Body of pancreas (tissue), 4 donors: ENCODE measurements around the gene SERPINA12. TPM values are rescaled to one million over a fixed set of nuclear protein-coding genes. Genes with fewer than 3 reads are reported as not detected.

Experiments
- ATAC-seq: fragments of 150-250 bp; one replicate; pipeline ENCODE4 v1.9.1; 2016
- DNase-seq, 4 donors: peaks; one replicate each; pipeline ENCODE4 v3.0.0-alpha.2; 2019
- H3K27ac ChIP-seq, 4 donors: fragments of 200-600 bp; sonication (generic); 1 replicate in 3 of 4; 2 replicates in 1 of 4; pipeline versions ENCODE4 v1.5.1 to v1.6.1; 2016 to 2019; ENCODE audit warnings: mild to moderate bottlenecking in 1 of 4, mixed read lengths in 1 of 4, moderate library complexity in 1 of 4
- H3K27me3 ChIP-seq, 2 donors: fragments of 200-600 bp; sonication (generic); one replicate each; pipeline ENCODE4 v1.6.0; 2016; ENCODE audit warnings: mild to moderate bottlenecking in 1 of 2
- H3K36me3 ChIP-seq, 2 donors: fragments of 200-600 bp; sonication (generic); replicated peaks in 1 of 2; 2 replicates each; pipeline ENCODE4 v1.5.1; 2016; ENCODE audit warnings: low read depth in 2 of 2; ENCODE audit not compliant: insufficient read depth in 1 of 2
- H3K4me1 ChIP-seq: fragments of 200-600 bp; sonication (generic); one replicate; pipeline ENCODE4 v1.6.0; 2016
- H3K4me3 ChIP-seq, 2 donors: fragments of 200-600 bp; sonication (generic); 1 replicate in 1 of 2; 2 replicates in 1 of 2; pipeline ENCODE4 v1.5.1; 2016 to 2019
- H3K9me3 ChIP-seq, 3 donors: fragments of 200-600 bp; sonication (generic); 1 replicate in 2 of 3; 2 replicates in 1 of 3; pipeline ENCODE4 v1.5.1; 2016
- POLR2A ChIP-seq, 3 donors: fragments of 450-650 bp; IDR thresholded peaks; one replicate each; pipeline ENCODE4 v1.6.1; 2016; ENCODE audit warnings: antibody characterized with exemption in 3 of 3, mild to moderate bottlenecking in 2 of 3
- WGBS, 2 donors: methylation state at CpG; one replicate each; pipeline ENCODE4 v1.1.5; 2017; 5-methylcytosine and 5-hydroxymethylcytosine counted together
- intact Hi-C: fragments of 100-400 bp; cut with DNase I; formaldehyde crosslinking; loops from one replicate; pipeline ENCODE4 v1.15.1; 2023
- total RNA-seq, 2 donors: library from RNA; depleted of rRNA; stranded (reverse); fragments of >200 nt; gene quantifications; one replicate each; pipeline ENCODE4 v1.1.0, GENCODE V29; 2016
- TF ChIP-seq, protein P1 (sequence below), 7 experiments: fragments of 450-650 bp in 4 of 7; fragments of 200-600 bp in 3 of 7; sonication (generic) in 3 of 7; IDR thresholded peaks; one replicate each; pipeline ENCODE4 v1.5.1; 2016 to 2019; ENCODE audit warnings: antibody characterized with exemption in 7 of 7

SERPINA12 gene
- total RNA-seq, 2 donors from 2014 or later, result not detected

DNA sequence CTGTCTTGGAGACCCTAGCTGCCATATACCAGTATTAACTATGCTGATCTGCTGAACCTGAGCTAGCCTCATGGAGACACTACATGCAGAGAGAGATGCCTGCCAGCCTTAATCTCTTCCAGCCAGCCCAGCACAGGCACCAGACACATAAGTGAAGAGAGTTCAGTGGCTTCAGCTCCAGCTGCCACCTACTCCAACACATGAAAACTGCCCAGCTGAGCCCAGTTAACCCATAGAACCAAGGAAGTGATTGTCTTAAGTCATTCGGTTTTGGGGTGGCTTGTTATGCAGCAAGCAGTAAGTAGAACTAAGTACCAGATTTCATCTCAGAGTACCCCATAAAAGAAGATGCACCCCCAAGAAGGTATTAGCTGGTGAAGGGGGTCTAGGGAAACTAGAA, 64.3 kb downstream of the SERPINA12 start:
- TF ChIP-seq POLR2A (IDR thresholded peaks at IDR 0.05), result no peak
- TF ChIP-seq, protein P1, sequence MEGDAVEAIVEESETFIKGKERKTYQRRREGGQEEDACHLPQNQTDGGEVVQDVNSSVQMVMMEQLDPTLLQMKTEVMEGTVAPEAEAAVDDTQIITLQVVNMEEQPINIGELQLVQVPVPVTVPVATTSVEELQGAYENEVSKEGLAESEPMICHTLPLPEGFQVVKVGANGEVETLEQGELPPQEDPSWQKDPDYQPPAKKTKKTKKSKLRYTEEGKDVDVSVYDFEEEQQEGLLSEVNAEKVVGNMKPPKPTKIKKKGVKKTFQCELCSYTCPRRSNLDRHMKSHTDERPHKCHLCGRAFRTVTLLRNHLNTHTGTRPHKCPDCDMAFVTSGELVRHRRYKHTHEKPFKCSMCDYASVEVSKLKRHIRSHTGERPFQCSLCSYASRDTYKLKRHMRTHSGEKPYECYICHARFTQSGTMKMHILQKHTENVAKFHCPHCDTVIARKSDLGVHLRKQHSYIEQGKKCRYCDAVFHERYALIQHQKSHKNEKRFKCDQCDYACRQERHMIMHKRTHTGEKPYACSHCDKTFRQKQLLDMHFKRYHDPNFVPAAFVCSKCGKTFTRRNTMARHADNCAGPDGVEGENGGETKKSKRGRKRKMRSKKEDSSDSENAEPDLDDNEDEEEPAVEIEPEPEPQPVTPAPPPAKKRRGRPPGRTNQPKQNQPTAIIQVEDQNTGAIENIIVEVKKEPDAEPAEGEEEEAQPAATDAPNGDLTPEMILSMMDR (IDR thresholded peaks at IDR 0.05), result no peak
- ATAC-seq, result no peak
- no peak for DNase-seq
- H3K9me3 ChIP-seq, result no peaks in the 10 kb centered on the region
- H3K4me1 ChIP-seq, result no peaks in the 10 kb centered on the region
- H3K27ac ChIP-seq, result no peak overlapping the region
- intact Hi-C loops, result no loop called here
- H3K4me3 ChIP-seq, result no peak overlapping the region
- WGBS, 2 donors, result 67 to 71% methylated on average over 1 of the region's 1 CpG
- no peaks in the 10 kb centered on the region for H3K36me3 ChIP-seq
- no peaks in the 10 kb centered on the region for H3K27me3 ChIP-seq

- no peak for TF ChIP-seq POLR2A (IDR thresholded peaks at IDR 0.05)
- TF ChIP-seq, protein P1 (IDR thresholded peaks at IDR 0.05), result no peak
- intact Hi-C loops, result no loop called here
- 80 to 84% methylated on average over 12 of the region's 12 CpGs for WGBS, 2 donors
Measured at GRCh38 chr14:94441531-94442205, 67.6 kb downstream of the SERPINA12 start.

GRCh38 chr14:94441130-94441529, 68.1 kb downstream of the SERPINA12 start:
- Histone ChIP-seq H3K27me3 (no peaks in the 10 kb centered on the region), H3K4me3 (no peak overlapping the region), H3K36me3 (no peaks in the 10 kb centered on the region), H3K9me3 (no peaks in the 10 kb centered on the region), H3K4me1 (no peaks in the 10 kb centered on the region), H3K27ac (no peak overlapping the region)
- 87 to 89% methylated on average over 4 of the region's 4 CpGs for WGBS, 2 donors
- DNase-seq (no peak), ATAC-seq (no peak)
- no peak for TF ChIP-seq POLR2A (IDR thresholded peaks at IDR 0.05)
- TF ChIP-seq, protein P1 (IDR thresholded peaks at IDR 0.05), result no peak
- intact Hi-C loops, result no loop called here

More at GRCh38 chr14:94441531-94442205, 67.6 kb downstream of the SERPINA12 start:
- no peaks in the 10 kb centered on the region for H3K27me3 ChIP-seq
- ATAC-seq (no peak), DNase-seq (no peak)
- no peak overlapping the region for H3K27ac ChIP-seq
- H3K4me3 ChIP-seq, result no peak overlapping the region
- H3K9me3 ChIP-seq, result no peaks in the 10 kb centered on the region
- H3K4me1 ChIP-seq, result no peaks in the 10 kb centered on the region
- H3K36me3 ChIP-seq, result no peaks in the 10 kb centered on the region

DNA sequence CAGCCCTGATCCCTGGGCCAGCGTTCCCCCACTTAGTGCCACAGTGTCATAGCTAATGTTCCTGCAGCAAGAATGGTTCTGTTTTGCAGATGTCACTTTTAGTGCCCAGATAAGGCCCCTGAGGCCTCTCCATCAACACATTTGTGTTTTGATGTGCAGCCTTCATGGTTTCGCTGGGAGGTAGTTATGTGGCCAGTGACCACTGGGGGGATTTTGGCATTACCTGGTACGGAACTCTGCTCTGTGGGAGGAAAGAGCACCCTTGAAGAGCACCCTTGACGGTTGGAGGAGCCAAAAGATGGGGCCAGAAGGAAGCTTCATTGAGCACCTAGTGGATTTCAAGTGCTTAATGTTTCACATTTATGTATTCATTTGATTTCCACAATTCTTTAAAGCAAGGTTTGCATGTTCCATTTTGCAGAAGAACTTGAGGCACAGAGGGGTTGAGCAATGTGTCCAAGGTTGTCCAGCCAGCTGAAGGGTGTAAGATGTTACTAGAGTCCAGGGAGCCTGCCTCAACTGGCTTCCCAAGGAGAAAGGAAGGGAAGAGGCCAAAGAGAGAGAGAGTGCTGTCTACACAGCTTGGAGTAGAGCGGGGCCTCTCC, 69.7 kb downstream of the SERPINA12 start:
- no peaks in the 10 kb centered on the region for H3K9me3 ChIP-seq
- no peak overlapping the region for H3K27ac ChIP-seq
- no peak overlapping the region for H3K4me3 ChIP-seq
- DNase-seq (no peak), ATAC-seq (no peak)
- intact Hi-C loops, result loop anchor here (5.0 kb wide), 1 partner anchor 108 kb away; no protein-coding TSS in a partner anchor
- 77 to 80% methylated on average over 5 of the region's 5 CpGs for WGBS, 2 donors
- H3K36me3 ChIP-seq, result no peaks in the 10 kb centered on the region
- H3K27me3 ChIP-seq, result no peaks in the 10 kb centered on the region
- no peak for TF ChIP-seq POLR2A (IDR thresholded peaks at IDR 0.05)
- TF ChIP-seq, protein P1 (IDR thresholded peaks at IDR 0.05), result no peak
- no peaks in the 10 kb centered on the region for H3K4me1 ChIP-seq

Other genes starting within 250 kb of the SERPINA12 start
- 1 to 10 TPM in 1 of 2 donors, not detected in 1; 3.0 TPM for gene SERPINA10, start 216.2 kb downstream of the SERPINA12 start, total RNA-seq
- gene SERPINA6, start 186.1 kb downstream of the SERPINA12 start, total RNA-seq, result 10 to 100 TPM in 1 of 2 donors, 1 to 10 TPM in 1; 6.5 to 10.9 TPM
- gene SERPINA2, start 142.8 kb downstream of the SERPINA12 start, total RNA-seq, result not detected
- gene SERPINA1, start 120.9 kb downstream of the SERPINA12 start, total RNA-seq, result 10 to 100 TPM; 77.8 to 86.4 TPM
- not detected for gene SERPINA11, start 56.7 kb downstream of the SERPINA12 start, total RNA-seq
- not detected for gene SERPINA9, start 33.3 kb downstream of the SERPINA12 start, total RNA-seq
- 10 to 100 TPM; 42.8 to 57.6 TPM for gene SERPINA4, start 52.0 kb upstream of the SERPINA12 start, total RNA-seq
- 100 to 1,000 TPM in 1 of 2 donors, 10 to 100 TPM in 1; 76.0 to 101 TPM for gene SERPINA5, start 72.0 kb upstream of the SERPINA12 start, total RNA-seq
- gene SERPINA3, start 102.9 kb upstream of the SERPINA12 start, total RNA-seq, result 1,000 to 10,000 TPM in 1 of 2 donors, 100 to 1,000 TPM in 1; 396 to 1,783 TPM